Thyroid gland (tissue), 4 donors: ENCODE results near the gene MED25. TPM values are rescaled to one million over a fixed set of nuclear protein-coding genes. Genes with fewer than 3 reads are reported as not detected.

ENCODE experiments used
- DNase-seq, 2 donors: peaks; one replicate each; pipeline ENCODE4 v3.0.0-alpha.2; 2019
- H3K27ac ChIP-seq, 3 donors: fragments of 200-600 bp; sonication (generic); 1 replicate in 2 of 3; 2 replicates in 1 of 3; pipeline ENCODE4 v1.5.1; 2016 to 2019; ENCODE audit warnings: mild to moderate bottlenecking in 1 of 3, moderate library complexity in 1 of 3
- H3K27me3 ChIP-seq: fragments of 200-600 bp; sonication (generic); one replicate; pipeline ENCODE4 v1.5.1; 2019
- H3K36me3 ChIP-seq, 2 donors: fragments of 200-600 bp; sonication (generic); one replicate each; pipeline ENCODE4 v1.5.1; 2016 to 2019
- H3K4me1 ChIP-seq, 2 donors: fragments of 200-600 bp; sonication (generic); one replicate each; pipeline ENCODE4 v1.5.1; 2017 to 2019
- H3K4me3 ChIP-seq, 3 donors: fragments of 200-600 bp; sonication (generic); replicated peaks in 1 of 3; 1 replicate in 2 of 3; 2 replicates in 1 of 3; pipeline ENCODE4 v1.5.1; 2016; ENCODE audit warnings: mild to moderate bottlenecking in 1 of 3
- H3K9me3 ChIP-seq: fragments of 200-600 bp; sonication (generic); one replicate; pipeline ENCODE4 v1.5.1; 2017
- CTCF ChIP-seq, 6 experiments: fragments of 200-600 bp in 3 of 6; fragments of 450-650 bp in 3 of 6; sonication (generic) in 3 of 6; IDR thresholded peaks; one replicate each; pipeline ENCODE4 v1.5.1; 2016 to 2019; ENCODE audit warnings: antibody characterized with exemption in 6 of 6, mild to moderate bottlenecking in 2 of 6, inconsistent platforms in 1 of 6, moderate library complexity in 1 of 6
- POLR2A ChIP-seq, 2 donors: fragments of 450-650 bp; IDR thresholded peaks; one replicate each; pipeline ENCODE4 v1.6.1; 2017; ENCODE audit warnings: antibody characterized with exemption in 2 of 2, mild to moderate bottlenecking in 2 of 2, moderate library complexity in 1 of 2
- WGBS, 2 donors: methylation state at CpG; one replicate each; pipeline ENCODE4 v1.1.5; 2017; 5-methylcytosine and 5-hydroxymethylcytosine counted together
- intact Hi-C: fragments of 100-400 bp; cut with DNase I; formaldehyde crosslinking; loops from one replicate; pipeline ENCODE4 v1.15.1; 2023
- total RNA-seq, 4 donors: library from RNA; depleted of rRNA; stranded (reverse); fragments of >200 nt; gene quantifications; one replicate each; pipeline ENCODE4 v1.2.3, GENCODE V29; 2016

Gene MED25
- total RNA-seq, 4 donors from 2014 or later, result 42.6 to 50.2 (median 44.9) TPM

- no peak overlapping the region for H3K4me3 ChIP-seq
- DNase-seq, result no peak
- intact Hi-C loops, result no loop called here
Observed at GRCh38 chr19:49832556-49832955, 14.5 kb downstream of the MED25 start.

GRCh38 chr19:49833599-49833998 is 15.5 kb downstream of the MED25 start:
- intact Hi-C loops, result no loop called here
- no peak for TF ChIP-seq CTCF (IDR thresholded peaks at IDR 0.05)
- TF ChIP-seq POLR2A (IDR thresholded peaks at IDR 0.05), result no peak
- Histone ChIP-seq H3K9me3 (no peaks in the 10 kb centered on the region), H3K36me3 (peaks cover 81 to 84% of the 10 kb centered on the region in 2 donors), H3K27ac (no peak overlapping the region), H3K4me3 (no peak overlapping the region), H3K4me1 (no peaks in the 10 kb centered on the region), H3K27me3 (no peaks in the 10 kb centered on the region)
- WGBS, 2 donors, result 96 to 98% methylated on average over 5 to 7 of the region's 7 CpGs
- no peak for DNase-seq

More at GRCh38 chr19:49832556-49832955, 14.5 kb downstream of the MED25 start:
- H3K9me3 ChIP-seq, result no peaks in the 10 kb centered on the region
- H3K36me3 ChIP-seq, result peaks cover 73 to 80% of the 10 kb centered on the region in 2 donors
- H3K27me3 ChIP-seq, result no peaks in the 10 kb centered on the region
- WGBS, 2 donors, result 77 to 84% methylated on average over 9 of the region's 9 CpGs
- no peaks in the 10 kb centered on the region for H3K4me1 ChIP-seq
- no peak for TF ChIP-seq CTCF (IDR thresholded peaks at IDR 0.05)
- no peak for TF ChIP-seq POLR2A (IDR thresholded peaks at IDR 0.05)
- no peak overlapping the region for H3K27ac ChIP-seq

GRCh38 chr19:49835562-49835961 is 17.5 kb downstream of the MED25 start:
- Histone ChIP-seq H3K4me3 (no peak overlapping the region), H3K36me3 (peaks cover 72 to 81% of the 10 kb centered on the region in 2 donors), H3K9me3 (no peaks in the 10 kb centered on the region), H3K27me3 (no peaks in the 10 kb centered on the region), H3K4me1 (no peaks in the 10 kb centered on the region), H3K27ac (no peak overlapping the region)
- DNase-seq, result no peak
- intact Hi-C loops, result no loop called here
- 94 to 100% methylated on average over 3 to 6 of the region's 12 CpGs for WGBS, 2 donors
- TF ChIP-seq POLR2A (IDR thresholded peaks at IDR 0.05) (no peak), CTCF (IDR thresholded peaks at IDR 0.05) (no peak)

GRCh38 chr19:49836176-49837008 is 18.3 kb downstream of the MED25 start:
- Histone ChIP-seq H3K27ac (no peak overlapping the region), H3K4me1 (no peaks in the 10 kb centered on the region), H3K4me3 (no peak overlapping the region), H3K36me3 (peaks cover 63 to 73% of the 10 kb centered on the region in 2 donors), H3K9me3 (no peaks in the 10 kb centered on the region), H3K27me3 (no peaks in the 10 kb centered on the region)
- TF ChIP-seq POLR2A (IDR thresholded peaks at IDR 0.05) (no peak), CTCF (IDR thresholded peaks at IDR 0.05) (no peak)
- intact Hi-C loops, result no loop called here
- WGBS, 2 donors, result 91 to 93% methylated on average over 14 of the region's 20 CpGs
- no peak for DNase-seq

- Histone ChIP-seq H3K4me1 (no peaks in the 10 kb centered on the region), H3K27me3 (no peaks in the 10 kb centered on the region), H3K27ac (no peak overlapping the region), H3K4me3 (no peak overlapping the region), H3K9me3 (no peaks in the 10 kb centered on the region), H3K36me3 (peaks cover 58 to 67% of the 10 kb centered on the region in 2 donors)
- 94% methylated on average over 5 of the region's 5 CpGs for WGBS, 2 donors
- no peak for DNase-seq
- no peak for TF ChIP-seq CTCF (IDR thresholded peaks at IDR 0.05)
- TF ChIP-seq POLR2A (IDR thresholded peaks at IDR 0.05), result no peak
- intact Hi-C loops, result no loop called here
Observed at GRCh38 chr19:49837009-49837310, 18.9 kb downstream of the MED25 start.
